Measurements from ENCODE around the gene RASGRP1. TPM values are rescaled to one million over a fixed set of nuclear protein-coding genes. Genes with fewer than 3 reads are reported as not detected.

Gene RASGRP1
- total RNA-seq, 1 experiment from 2014 or later = 1.6 TPM

DNA sequence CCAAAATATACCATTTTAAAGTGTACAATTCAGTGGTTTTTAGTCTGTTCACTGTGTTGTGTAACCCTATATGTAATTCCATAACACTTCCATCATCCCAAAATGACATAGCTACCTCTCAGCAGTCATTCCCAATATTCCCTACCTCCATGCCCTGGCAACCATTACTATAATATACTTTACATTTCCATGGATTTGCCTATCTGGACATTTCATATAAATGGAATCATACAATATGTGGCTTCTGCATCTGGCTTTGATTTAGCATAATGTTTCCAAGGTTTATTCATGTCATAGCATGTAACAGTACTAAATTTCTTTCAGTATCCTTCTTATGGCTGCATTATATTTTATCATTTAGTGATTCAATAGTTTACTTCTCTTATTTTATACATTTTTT, 85.3 kb downstream of the RASGRP1 start:
- Histone ChIP-seq H3K27me3 (ENCODE audit: insufficient read depth, low read length) (no peaks in the 10 kb centered on the region), H3K27ac (ENCODE audit: low read depth, low read length) (no peak overlapping the region), H3K4me3 (replicated peaks in 1 of 2; ENCODE audit: low read depth in 1 of 2, low read length in 2 of 2) (no peak overlapping the region), H2AFZ (ENCODE audit: low read depth, low read length, poor library complexity, severe bottlenecking) (no peak overlapping the region), H4K20me1 (ENCODE audit: insufficient read depth) (no peaks in the 10 kb centered on the region), H3K79me2 (ENCODE audit: insufficient read depth, low read length) (no peaks in the 10 kb centered on the region; the same call in 1 of the 2 replicates), H3K4me1 (ENCODE audit: control insufficient read depth in 1 of 2, insufficient read depth in 2 of 2, low read length in 2 of 2) (no peaks in the 10 kb centered on the region), H3K9me3 (ENCODE audit: control insufficient read depth in 1 of 2, insufficient read depth in 1 of 2, low read depth in 1 of 2, low read length in 2 of 2) (no peaks in the 10 kb centered on the region), H3K36me3 (ENCODE audit: control insufficient read depth in 1 of 2, insufficient read depth in 2 of 2, low read length in 2 of 2) (peaks cover 20 to 34% of the 10 kb centered on the region in 2 experiments), H3K4me2 (ENCODE audit: low read length) (no peak overlapping the region), H3K9me2 (ENCODE audit: insufficient read depth) (no peaks in the 10 kb centered on the region), H3K9ac (ENCODE audit: low read length) (no peak overlapping the region)
- intact Hi-C loops (cut with micrococcal nuclease) = no loop called here
- BruUV-seq (replicated peaks) = no TSS peak
- ATAC-seq = no peak
- no peak for TF ChIP-seq POLR2AphosphoS5 (IDR thresholded peaks at IDR 0.05; ENCODE audit: low read depth, low read length)
- TF ChIP-seq ELF1 (IDR thresholded peaks at IDR 0.05; ENCODE audit: borderline replicate concordance, low read depth) = no peak
- TF ChIP-seq, protein P1, sequence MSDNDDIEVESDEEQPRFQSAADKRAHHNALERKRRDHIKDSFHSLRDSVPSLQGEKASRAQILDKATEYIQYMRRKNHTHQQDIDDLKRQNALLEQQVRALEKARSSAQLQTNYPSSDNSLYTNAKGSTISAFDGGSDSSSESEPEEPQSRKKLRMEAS (IDR thresholded peaks at IDR 0.05) = no peak
- TF ChIP-seq, protein P2, sequence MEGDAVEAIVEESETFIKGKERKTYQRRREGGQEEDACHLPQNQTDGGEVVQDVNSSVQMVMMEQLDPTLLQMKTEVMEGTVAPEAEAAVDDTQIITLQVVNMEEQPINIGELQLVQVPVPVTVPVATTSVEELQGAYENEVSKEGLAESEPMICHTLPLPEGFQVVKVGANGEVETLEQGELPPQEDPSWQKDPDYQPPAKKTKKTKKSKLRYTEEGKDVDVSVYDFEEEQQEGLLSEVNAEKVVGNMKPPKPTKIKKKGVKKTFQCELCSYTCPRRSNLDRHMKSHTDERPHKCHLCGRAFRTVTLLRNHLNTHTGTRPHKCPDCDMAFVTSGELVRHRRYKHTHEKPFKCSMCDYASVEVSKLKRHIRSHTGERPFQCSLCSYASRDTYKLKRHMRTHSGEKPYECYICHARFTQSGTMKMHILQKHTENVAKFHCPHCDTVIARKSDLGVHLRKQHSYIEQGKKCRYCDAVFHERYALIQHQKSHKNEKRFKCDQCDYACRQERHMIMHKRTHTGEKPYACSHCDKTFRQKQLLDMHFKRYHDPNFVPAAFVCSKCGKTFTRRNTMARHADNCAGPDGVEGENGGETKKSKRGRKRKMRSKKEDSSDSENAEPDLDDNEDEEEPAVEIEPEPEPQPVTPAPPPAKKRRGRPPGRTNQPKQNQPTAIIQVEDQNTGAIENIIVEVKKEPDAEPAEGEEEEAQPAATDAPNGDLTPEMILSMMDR (IDR thresholded peaks at IDR 0.05 in 2 of 3, conservative IDR thresholded peaks at IDR 0.05 in 1 of 3; ENCODE audit: borderline replicate concordance in 1 of 3, insufficient read depth in 1 of 3, low read depth in 2 of 3, low read length in 2 of 3) = no peak
- no peak for TF ChIP-seq FOSL1 (IDR thresholded peaks at IDR 0.05; ENCODE audit: low read depth)
- no peak for TF ChIP-seq ZBTB33 (IDR thresholded peaks at IDR 0.05; ENCODE audit: extremely low read depth, insufficient replicate concordance, low read length)
- TF ChIP-seq YY1 (IDR thresholded peaks at IDR 0.05; ENCODE audit: extremely low read depth, insufficient replicate concordance, low read depth, low read length) = no peak
- TF ChIP-seq EZH2 (IDR thresholded peaks at IDR 0.05) = no peak
- no peak for TF ChIP-seq EGR1 (IDR thresholded peaks at IDR 0.05; ENCODE audit: low read depth)
- no peak for TF ChIP-seq EZH2phosphoT487 (IDR thresholded peaks at IDR 0.05; ENCODE audit: borderline replicate concordance)
- no peak for TF ChIP-seq SIN3A (IDR thresholded peaks at IDR 0.05; ENCODE audit: low read depth)
- POLR2A ChIA-PET = no interaction called here
- DNase-seq (ENCODE audit: low read depth, low spot score) = no peak
- RAD21 ChIA-PET (ENCODE audit: low non-redundant PET in 1 of 2, low total read pairs in 2 of 2, uncharacterized antibody in 2 of 2, unreplicated experiment in 2 of 2) = no interaction called here
- CTCF ChIA-PET = interaction anchor here (2.0 kb wide), 1 partner anchor 39 kb away, joined by 6 read pairs; no protein-coding TSS in a partner anchor

Measured in HCT116 (cell line).